H1 (cell line): Measurements from ENCODE around the gene ZNF521. TPM values are rescaled to one million over a fixed set of nuclear protein-coding genes. Genes with fewer than 3 reads are reported as not detected.
A peak's percentile ranks its signal among the peaks of the same experiment; 100 is the strongest.

ENCODE experiments used
- CTCF ChIA-PET: fragments of 300-600 bp; sonication (Branson Sonifier 250); formaldehyde crosslinking; loops from one replicate; lab custom pipeline; 2021; ENCODE audit not compliant: partially characterized antibody; lab: Charles Lee
- POLR2A ChIA-PET: fragments of 300-600 bp; sonication (Branson Sonifier 250); formaldehyde crosslinking; loops from one replicate; lab custom pipeline; 2021; ENCODE audit warnings: inconsistent platforms; ENCODE audit not compliant: partially characterized antibody; lab: Charles Lee
- DNase-seq, 2 experiments: peaks; one replicate each; pipeline versions ENCODE4 v3.0.0 to v3.0.0-alpha.2; 2010 to 2022; ENCODE audit warnings: low spot score in 2 of 2, low read depth in 1 of 2, mixed read lengths in 1 of 2
- FAIRE-seq: peaks from 2 replicates; lab custom pipeline; 2011; peaks lifted over from hg19 to GRCh38; lab: Jason Lieb, UNC
- H2AFZ ChIP-seq: 2 replicates; pipeline ENCODE4 v1.8.1; 2012; ENCODE audit warnings: low read length, inconsistent platforms
- H2AK5ac ChIP-seq: 2 replicates; pipeline ENCODE4 v1.6.1; 2013; ENCODE audit warnings: low read depth, low read length
- H2BK120ac ChIP-seq: replicated peaks from 2 replicates; pipeline ENCODE3; 2013; ENCODE audit warnings: low read depth, low read length, inconsistent platforms
- H2BK12ac ChIP-seq: 2 replicates; pipeline ENCODE4 v1.6.1; 2013; ENCODE audit warnings: low read depth, low read length
- H2BK15ac ChIP-seq: 2 replicates; pipeline ENCODE4 v1.6.1; 2013; ENCODE audit warnings: low read length
- H2BK20ac ChIP-seq: 2 replicates; pipeline ENCODE4 v1.6.1; 2013; ENCODE audit warnings: low read length
- H2BK5ac ChIP-seq: 2 replicates; pipeline ENCODE4 v1.6.1; 2013; ENCODE audit warnings: low read depth, low read length
- H3K14ac ChIP-seq: 2 replicates; pipeline ENCODE4 v1.6.1; 2013; ENCODE audit warnings: inconsistent platforms; ENCODE audit not compliant: insufficient read length
- H3K18ac ChIP-seq: 2 replicates; pipeline ENCODE4 v1.6.1; 2013; ENCODE audit warnings: low read length; ENCODE audit errors: extremely low read depth
- H3K23ac ChIP-seq: 2 replicates; pipeline ENCODE4 v1.6.1; 2013; ENCODE audit warnings: inconsistent platforms; ENCODE audit not compliant: insufficient read length
- H3K23me2 ChIP-seq: 2 replicates; pipeline ENCODE4 v1.6.1; 2013; ENCODE audit warnings: low read depth, low read length
- H3K27ac ChIP-seq: 2 replicates; pipeline ENCODE4 v1.6.1; 2011; ENCODE audit warnings: low read depth, low read length, inconsistent platforms
- H3K27me3 ChIP-seq, 4 experiments: replicated peaks in 1 of 4; 1 replicate in 1 of 4; 2 replicates in 3 of 4; pipeline versions ENCODE4 v1.6.1 to v1.8.1; 2011 to 2013; ENCODE audit warnings: low read length in 3 of 4, mild to moderate bottlenecking in 3 of 4, inconsistent platforms in 2 of 4, mixed read lengths in 2 of 4, moderate library complexity in 1 of 4; ENCODE audit not compliant: control insufficient read depth in 3 of 4, insufficient read depth in 3 of 4; ENCODE audit errors: extremely low read depth in 1 of 4
- H3K36me3 ChIP-seq, 4 experiments: 2 replicates each; pipeline versions ENCODE4 v1.6.1 to v1.8.1; 2011 to 2013; ENCODE audit warnings: mild to moderate bottlenecking in 4 of 4, low read length in 3 of 4, moderate library complexity in 2 of 4, control low read depth in 1 of 4, inconsistent platforms in 1 of 4; ENCODE audit not compliant: insufficient read depth in 4 of 4, control insufficient read depth in 2 of 4
- H3K4ac ChIP-seq: replicated peaks from 2 replicates; pipeline ENCODE3; 2013; ENCODE audit warnings: low read length, low read depth, mixed read lengths, inconsistent platforms; ENCODE audit not compliant: insufficient read length
- H3K4me1 ChIP-seq, 4 experiments: replicated peaks in 1 of 4; 1 replicate in 1 of 4; 2 replicates in 3 of 4; pipeline versions ENCODE4 v1.6.1 to v1.8.1; 2011 to 2013; ENCODE audit warnings: low read length in 3 of 4, inconsistent platforms in 2 of 4, mixed read lengths in 1 of 4; ENCODE audit not compliant: insufficient read depth in 4 of 4, control insufficient read depth in 3 of 4
- H3K4me2 ChIP-seq, 2 experiments: 2 replicates each; pipeline versions ENCODE4 v1.6.1 to v1.8.1; 2011 to 2013; ENCODE audit warnings: low read depth in 2 of 2, low read length in 2 of 2, control low read depth in 1 of 2, inconsistent platforms in 1 of 2, mild to moderate bottlenecking in 1 of 2; ENCODE audit not compliant: insufficient read depth in 1 of 2
- H3K4me3 ChIP-seq, 4 experiments: fragments of 200-600, 300-600 bp in 1 of 4; sonication (generic), shearing (Covaris generic), sonication (Bioruptor Twin) in 1 of 4; 2 replicates each; pipeline versions ENCODE4 v1.5.1 to v1.8.1; 2011 to 2016; ENCODE audit warnings: low read length in 4 of 4, low read depth in 3 of 4, control low read depth in 2 of 4, inconsistent platforms in 2 of 4, mild to moderate bottlenecking in 2 of 4, mixed read lengths in 1 of 4, moderate library complexity in 1 of 4; ENCODE audit not compliant: insufficient read depth in 2 of 4; ENCODE audit errors: extremely low read depth in 1 of 4
- H3K56ac ChIP-seq: replicated peaks from 2 replicates; pipeline ENCODE3; 2013; ENCODE audit warnings: low read depth, mild to moderate bottlenecking, mixed read lengths, low read length, inconsistent platforms; ENCODE audit not compliant: insufficient read length
- H3K79me1 ChIP-seq: 2 replicates; pipeline ENCODE4 v1.6.1; 2013; ENCODE audit warnings: low read depth, low read length, control low read depth
- H3K79me2 ChIP-seq, 2 experiments: 2 replicates each; pipeline versions ENCODE4 v1.6.1 to v1.8.1; 2012 to 2013; ENCODE audit warnings: low read length in 2 of 2, mild to moderate bottlenecking in 2 of 2, inconsistent platforms in 1 of 2; ENCODE audit not compliant: insufficient read depth in 2 of 2, control insufficient read depth in 1 of 2
- H3K9ac ChIP-seq, 4 experiments: replicated peaks in 1 of 4; 1 replicate in 1 of 4; 2 replicates in 3 of 4; pipeline versions ENCODE4 v1.6.1 to v1.8.1; 2011 to 2013; ENCODE audit warnings: low read depth in 3 of 4, low read length in 3 of 4, control low read depth in 2 of 4, mild to moderate bottlenecking in 2 of 4, moderate library complexity in 2 of 4, inconsistent platforms in 1 of 4; ENCODE audit errors: extremely low read depth in 1 of 4
- H3K9me3 ChIP-seq, 2 experiments: 2 replicates each; pipeline versions ENCODE4 v1.6.1 to v1.8.1; 2012 to 2013; ENCODE audit warnings: mild to moderate bottlenecking in 2 of 2, moderate library complexity in 2 of 2, control low read depth in 1 of 2, inconsistent platforms in 1 of 2, low read depth in 1 of 2, low read length in 1 of 2, mixed read lengths in 1 of 2; ENCODE audit not compliant: insufficient read depth in 2 of 2
- H4K20me1 ChIP-seq, 2 experiments: replicated peaks in 1 of 2; 2 replicates each; pipeline versions ENCODE3 to v1.8.1; 2011 to 2013; ENCODE audit warnings: inconsistent platforms in 2 of 2, low read length in 2 of 2, mild to moderate bottlenecking in 1 of 2; ENCODE audit not compliant: insufficient read depth in 2 of 2, control insufficient read depth in 1 of 2
- H4K5ac ChIP-seq: 2 replicates; pipeline ENCODE4 v1.6.1; 2013; ENCODE audit warnings: low read length, low read depth, mixed read lengths, inconsistent platforms; ENCODE audit not compliant: insufficient read length
- H4K8ac ChIP-seq: 2 replicates; pipeline ENCODE4 v1.8.0; 2013; ENCODE audit warnings: mild to moderate bottlenecking, moderate library complexity, low read length, inconsistent platforms; ENCODE audit not compliant: insufficient read depth; ENCODE audit errors: extremely low read depth
- H4K91ac ChIP-seq: replicated peaks from 2 replicates; pipeline ENCODE3; 2013; ENCODE audit warnings: low read length, mixed read lengths, inconsistent platforms; ENCODE audit not compliant: insufficient read length
- PHF8 ChIP-seq: fragments of 200-600 bp; sonication (generic); conservative IDR thresholded peaks from 2 replicates; pipeline ENCODE4 v1.7.1; 2012; ENCODE audit warnings: low read depth, mild to moderate bottlenecking, inconsistent platforms, low read length, moderate library complexity
- YY1 ChIP-seq: IDR thresholded peaks from 2 replicates; pipeline ENCODE4 v1.6.1; 2011; ENCODE audit warnings: low read depth, mild to moderate bottlenecking, low read length
- WGBS, 2 experiments: shearing (Covaris generic) in 1 of 2; methylation state at CpG; one replicate each; pipeline versions ENCODE4 v1.1.6 to v1.1.7; 2013 to 2015; ENCODE audit warnings: low lambda C conversion rate in 2 of 2, mixed read lengths in 2 of 2, inconsistent platforms in 1 of 2, low coverage in 1 of 2, missing lambda C conversion rate in 1 of 2; ENCODE audit not compliant: insufficient replicate concordance in 2 of 2, insufficient coverage in 1 of 2, insufficient read length in 1 of 2; ENCODE audit errors: extremely low coverage in 1 of 2, missing lambda C conversion rate in 1 of 2; 5-methylcytosine and 5-hydroxymethylcytosine counted together
- polyA plus RNA-seq, 7 experiments: library from polyadenylated mRNA; depleted of rRNA in 3 of 7; stranded (reverse) in 5 of 7; unstranded in 2 of 7; fragments of >200 nt in 5 of 7; fragments of 200-250 nt in 2 of 7; gene quantifications; 1 replicate in 5 of 7; 2 replicates in 1 of 7; 4 replicates in 1 of 7; pipeline versions ENCODE4 v1.2.1 to v1.2.3, GENCODE V29; 2011 to 2013; ENCODE audit warnings: missing spikeins in 2 of 7, mixed read lengths in 2 of 7
- total RNA-seq: library from RNA; stranded (reverse); fragmentation: NEBNext Ultra II Directional; extraction: Animal tissue kit (Norgen Biotek cat#: 25700); gene quantifications from 2 replicates; pipeline ENCODE4 v1.2.1, GENCODE V29; 2021

The ZNF521 gene
- total and polyA plus RNA-seq, 2 of the 8 experiments (the other 6 are each of a cell fraction or from before 2014, with no cell fraction given), result 9.5 to 15.8 TPM

GRCh38 chr18:25284861-25285550 is 67.0 kb downstream of the ZNF521 start:
- WGBS, 2 experiments, result 31% methylated on average over 10 of the region's 10 CpGs; no CpG with 5 or more reads in 1 of the 2 experiments
- TF ChIP-seq PHF8 (no peak), YY1 (no peak)

More at GRCh38 chr18:25284861-25285550, 67.0 kb downstream of the ZNF521 start:
- H4K20me1 ChIP-seq, result no peaks in the 10 kb centered on the region
- no peak overlapping the region for H3K23ac ChIP-seq
- H2BK15ac ChIP-seq, result no peak overlapping the region
- H3K79me2 ChIP-seq, result no peaks in the 10 kb centered on the region
- no peaks in the 10 kb centered on the region for H3K23me2 ChIP-seq
- no peak overlapping the region for H2BK120ac ChIP-seq
- H4K8ac ChIP-seq, result no peak overlapping the region
- peak overlapping the region; percentile 25 to 51; a peak in 3 of 4 replicates for H3K4me2 ChIP-seq
- no peak overlapping the region for H2BK20ac ChIP-seq
- H2AFZ ChIP-seq, result no peak overlapping the region
- H2BK12ac ChIP-seq, result no peak overlapping the region
- ChIA-PET CTCF (interaction anchor here (1.0 kb wide), 1 partner anchor 61 kb away, joined by 3 read pairs; no protein-coding TSS in a partner anchor), POLR2A (no interaction called here)
- H3K27me3 ChIP-seq, result no peaks in the 10 kb centered on the region
- no peak overlapping the region for H3K27ac ChIP-seq
- H3K79me1 ChIP-seq, result no peaks in the 10 kb centered on the region
- H3K9ac ChIP-seq, result no peak overlapping the region
- H3K4ac ChIP-seq, result no peak overlapping the region
- H4K5ac ChIP-seq, result no peak overlapping the region
- H3K4me3 ChIP-seq, result 0 out of 8 replicates have a peak overlapping the region, but pooled peaks of 1 of the 4 experiments have one; percentile 24
- no peak overlapping the region for H3K14ac ChIP-seq
- DNase-seq (no peak), FAIRE-seq (peak; percentile 42)
- H3K56ac ChIP-seq, result no peak overlapping the region
- no peak overlapping the region for H4K91ac ChIP-seq
- no peak overlapping the region for H2AK5ac ChIP-seq
- H3K36me3 ChIP-seq, result no peaks in the 10 kb centered on the region
- H3K4me1 ChIP-seq, result peaks cover 8 to 31% (median 26%) of the 10 kb centered on the region in 4 experiments
- H2BK5ac ChIP-seq, result 0 out of 2 replicates have a peak overlapping the region, but pooled peaks have one; percentile 21
- H3K9me3 ChIP-seq, result no peaks in the 10 kb centered on the region
- no peak overlapping the region; the same call in 1 of the 2 replicates for H3K18ac ChIP-seq
